Measurements from ENCODE around the gene STIM1.
"Not testable (repeated sequence)": the region's sequence is repeated elsewhere in the genome, so short reads cannot be mapped to it uniquely, and the experiment has no call there.

The STIM1 gene

DNA sequence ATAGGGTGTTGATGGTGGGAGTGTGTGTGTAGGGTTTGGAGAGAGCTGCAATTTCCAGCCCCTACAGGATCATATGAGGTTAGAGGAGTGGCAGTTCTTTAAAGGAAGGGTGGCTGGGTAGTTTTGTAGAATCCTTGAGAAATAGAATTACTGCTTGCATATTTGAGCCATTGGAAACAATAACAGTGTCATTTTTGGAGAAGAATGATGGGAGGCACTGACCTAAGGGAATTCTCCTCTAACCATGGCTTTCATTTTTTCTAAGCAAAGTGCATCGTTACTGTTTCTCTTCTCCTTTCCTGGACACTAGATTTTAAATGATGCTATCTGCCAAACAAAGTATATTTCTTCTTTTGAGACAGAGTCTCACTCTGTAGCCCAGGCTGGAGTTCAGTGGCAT lies 172.3 kb downstream of the STIM1 start:
- DNase-seq (ENCODE audit: low read depth) = no peak

DNA sequence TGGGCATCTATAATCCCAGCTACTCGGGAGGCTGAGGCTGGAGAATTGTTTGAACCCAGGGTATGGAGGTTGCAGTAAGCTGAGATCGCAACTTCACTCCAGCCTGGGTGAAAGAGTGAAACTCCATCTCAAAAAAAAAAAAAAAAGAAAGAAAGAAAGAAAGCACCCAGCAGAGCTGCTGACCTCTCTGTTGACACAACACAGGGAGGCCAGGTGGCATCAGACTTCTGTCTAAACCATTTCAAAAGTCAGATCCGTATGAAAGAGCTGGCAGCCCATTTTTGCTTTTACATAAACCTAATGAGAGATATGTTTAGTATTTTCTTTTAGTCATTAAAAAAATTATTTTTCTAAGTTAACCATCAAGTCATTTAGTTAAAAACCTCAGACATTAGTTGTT lies 174.7 kb downstream of the STIM1 start:
- DNase-seq (ENCODE audit: low read depth) = no peak

DNA sequence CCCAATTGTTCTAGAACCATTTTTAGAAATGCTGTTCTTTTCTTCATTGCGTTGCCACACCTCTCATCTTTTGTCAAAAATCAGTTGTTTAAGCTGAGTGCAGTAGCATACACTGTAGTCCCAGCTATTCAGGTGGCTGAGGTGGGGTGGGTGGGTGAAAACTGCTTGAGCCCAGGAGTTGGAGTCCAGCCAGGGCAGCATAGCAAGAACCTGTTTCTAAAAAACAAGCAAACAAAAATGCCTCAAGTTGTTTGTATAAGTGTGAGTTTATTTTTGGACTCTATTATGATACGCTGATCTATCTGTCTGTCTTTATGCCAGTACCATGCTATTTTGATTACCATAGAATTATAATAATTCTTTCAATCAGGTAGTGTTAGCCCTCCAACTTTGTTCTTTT lies 176.6 kb downstream of the STIM1 start:
- DNase-seq (ENCODE audit: low read depth) = no peak

DNA sequence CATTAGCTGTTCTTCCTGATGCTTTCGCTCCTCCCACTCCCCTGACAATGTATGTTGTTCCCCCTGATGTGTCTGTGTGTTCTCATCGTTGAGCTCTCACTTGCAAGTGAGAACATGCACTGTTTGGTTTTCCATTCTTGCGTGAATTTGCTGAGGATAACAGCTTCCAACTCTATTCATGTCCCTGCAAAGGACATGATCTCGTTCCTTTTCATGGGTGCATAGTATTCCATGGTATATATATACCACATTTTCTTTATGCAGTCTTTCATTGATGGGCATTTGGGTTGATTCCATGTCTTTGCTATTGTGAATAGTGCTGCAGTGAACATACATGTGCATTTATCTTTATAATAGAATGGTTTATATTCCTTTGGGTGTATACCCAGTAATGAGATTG lies 180.5 kb downstream of the STIM1 start:
- DNase-seq (ENCODE audit: low read depth) = no peak

DNA sequence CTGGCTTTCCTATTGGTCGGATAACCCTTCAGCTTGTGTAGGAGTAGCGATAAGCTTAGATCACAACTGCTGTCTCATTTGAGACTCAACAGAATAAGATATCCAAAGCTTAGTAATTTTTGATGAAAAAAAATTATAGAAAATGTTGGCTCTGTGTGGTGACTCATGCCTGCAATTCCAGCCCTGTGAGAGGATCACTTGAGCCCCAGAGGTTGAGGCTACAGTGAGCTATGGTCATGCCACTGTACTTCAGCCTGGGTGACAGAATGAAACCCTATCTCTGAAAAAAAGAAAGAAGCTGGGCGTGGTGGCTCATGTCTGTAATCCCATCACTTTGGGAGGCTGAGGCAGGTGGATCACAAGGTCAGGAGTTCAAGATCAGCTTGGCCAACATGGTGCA lies 183.5 kb downstream of the STIM1 start:
- DNase-seq (ENCODE audit: low read depth) = no peak

DNA sequence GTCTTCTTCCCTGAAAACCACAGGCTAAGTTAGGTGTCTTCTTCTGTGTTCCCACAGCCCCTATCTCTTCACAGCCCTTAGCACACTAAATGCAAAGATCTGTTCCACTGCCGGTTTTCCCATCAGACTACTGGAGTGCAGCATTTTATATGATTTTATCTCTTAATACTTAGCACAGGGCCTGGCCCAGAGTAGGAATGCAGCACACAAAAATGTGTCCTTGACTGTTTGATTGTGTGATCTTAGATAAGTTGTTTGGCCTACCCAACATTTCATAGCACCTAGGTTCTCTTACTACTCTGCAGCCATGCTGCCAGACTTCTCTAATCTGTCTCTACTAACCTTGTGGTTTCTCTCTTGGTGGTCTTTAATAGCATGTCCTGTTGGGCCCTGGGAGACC lies 185.0 kb downstream of the STIM1 start:
- no peak for DNase-seq (ENCODE audit: low read depth)

DNA sequence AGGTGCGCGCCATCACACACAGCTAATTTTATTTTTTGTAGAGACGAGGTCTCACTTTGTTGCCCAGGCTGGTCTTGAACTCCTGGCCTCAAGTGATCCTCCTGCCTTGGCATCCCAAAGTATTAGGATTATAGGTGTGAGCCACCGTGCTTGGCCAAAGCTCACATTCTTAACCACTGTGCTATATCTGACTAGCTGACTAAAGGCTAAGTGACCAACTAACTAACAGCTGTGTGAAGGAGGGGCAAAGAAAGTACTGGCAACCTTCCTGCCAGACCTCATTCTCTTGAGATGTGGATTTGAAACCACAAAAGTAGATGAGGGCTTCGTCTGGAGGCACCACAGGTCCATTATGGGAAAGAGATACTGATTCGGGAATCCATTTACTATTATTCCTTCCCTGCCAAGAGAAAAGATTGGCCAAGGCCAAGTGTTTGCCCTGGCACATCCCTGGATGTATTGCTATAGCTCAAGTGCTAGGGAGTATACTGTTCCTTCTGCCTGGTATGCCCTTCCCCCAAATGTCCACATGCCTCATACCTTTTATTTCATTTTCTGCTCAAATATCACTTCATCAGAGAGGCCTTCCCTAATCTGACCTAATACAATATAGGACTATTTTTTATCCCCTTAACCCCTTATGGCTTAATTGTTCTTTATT lies 186.4 kb downstream of the STIM1 start:
- DNase-seq (ENCODE audit: low read depth) = no peak

DNA sequence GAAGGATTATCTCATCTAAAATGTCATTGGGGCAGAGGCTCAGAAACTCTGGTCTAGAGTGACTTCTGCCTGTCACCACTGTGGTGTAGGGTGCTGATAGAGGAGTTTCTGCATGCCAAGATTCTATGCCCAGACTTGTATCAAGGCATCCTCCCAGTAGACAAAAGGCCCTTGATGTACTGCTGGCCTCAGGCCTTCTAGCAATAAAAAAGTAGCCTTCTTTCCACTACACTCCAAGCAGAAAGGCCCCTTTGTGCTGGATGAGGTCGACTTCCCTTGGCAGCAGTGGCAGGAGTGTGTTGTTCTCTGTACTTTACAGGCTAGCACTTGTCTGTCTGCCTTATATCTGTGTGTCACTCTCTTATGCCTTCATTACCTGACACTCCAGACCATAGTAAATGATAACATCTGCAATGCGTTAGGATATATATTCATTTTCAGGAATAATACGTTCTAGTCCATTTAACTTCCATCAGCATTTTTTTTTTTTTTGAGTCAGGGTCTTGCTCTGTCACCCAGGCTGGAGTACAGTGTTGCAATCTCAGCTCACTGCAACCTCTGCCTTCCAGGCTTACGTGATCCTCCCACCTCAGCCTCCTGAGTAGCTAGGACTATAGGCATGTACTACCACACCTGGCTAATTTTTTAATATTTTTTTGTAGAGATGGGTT lies 189.6 kb downstream of the STIM1 start:
- no peak for DNase-seq (ENCODE audit: low read depth)

DNA sequence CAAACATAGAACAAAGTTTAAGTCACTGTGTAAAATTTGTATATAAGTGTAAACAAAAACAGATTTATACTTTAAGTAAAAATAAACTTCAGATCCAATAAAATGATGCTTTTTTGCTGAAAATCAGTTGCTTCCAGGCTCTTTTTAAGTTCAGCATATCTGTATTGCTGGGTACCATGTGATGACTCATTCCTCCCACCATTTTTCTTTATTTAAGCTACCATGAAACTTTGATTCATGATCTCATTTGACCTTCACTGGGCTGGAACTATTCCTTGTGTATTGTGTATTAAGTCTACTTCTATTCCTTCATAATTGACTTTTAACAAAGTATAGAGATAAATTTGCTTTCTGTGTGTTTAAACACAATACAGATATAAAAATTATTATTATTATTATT lies 192.9 kb downstream of the STIM1 start:
- no peak for DNase-seq (ENCODE audit: low read depth)

DNA sequence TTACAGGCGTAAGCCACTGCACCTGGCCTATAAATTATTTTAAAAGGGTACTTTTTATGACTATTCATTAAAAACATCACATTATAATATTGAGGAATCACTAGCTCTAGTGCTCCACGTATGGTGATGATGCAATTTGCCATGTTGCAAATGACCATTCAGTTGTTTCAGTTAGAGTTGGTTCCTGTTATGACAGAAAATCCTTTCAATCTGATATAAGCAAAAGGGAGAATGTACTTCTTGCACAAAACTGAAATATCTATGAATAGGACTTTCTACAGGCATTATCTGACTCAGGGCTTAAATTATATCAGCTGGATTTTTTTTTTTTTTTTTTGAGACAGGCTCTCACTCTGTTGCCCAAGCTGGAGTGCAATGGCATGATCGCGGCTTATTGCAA lies 193.5 kb downstream of the STIM1 start:
- DNase-seq (ENCODE audit: low read depth) = no peak

DNA sequence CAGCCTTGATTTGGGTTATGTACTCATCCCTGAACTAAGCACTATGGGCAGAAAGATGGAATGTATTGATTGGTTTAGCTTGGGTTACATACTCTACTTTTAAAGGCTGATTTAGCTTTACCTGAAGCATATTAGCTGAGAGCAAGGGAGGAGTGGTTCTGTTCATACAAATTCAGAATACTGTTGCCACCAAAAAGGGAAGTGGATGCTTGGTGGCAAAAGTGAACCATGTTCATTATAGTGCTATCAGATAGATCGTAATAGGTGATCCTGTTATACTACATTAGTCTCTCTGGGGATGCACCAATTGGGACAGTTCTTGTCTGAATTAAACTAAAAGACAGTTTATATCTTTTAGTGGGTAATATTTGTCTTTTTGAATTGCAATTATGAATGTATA lies 194.7 kb downstream of the STIM1 start:
- no peak for DNase-seq (ENCODE audit: low read depth)

DNA sequence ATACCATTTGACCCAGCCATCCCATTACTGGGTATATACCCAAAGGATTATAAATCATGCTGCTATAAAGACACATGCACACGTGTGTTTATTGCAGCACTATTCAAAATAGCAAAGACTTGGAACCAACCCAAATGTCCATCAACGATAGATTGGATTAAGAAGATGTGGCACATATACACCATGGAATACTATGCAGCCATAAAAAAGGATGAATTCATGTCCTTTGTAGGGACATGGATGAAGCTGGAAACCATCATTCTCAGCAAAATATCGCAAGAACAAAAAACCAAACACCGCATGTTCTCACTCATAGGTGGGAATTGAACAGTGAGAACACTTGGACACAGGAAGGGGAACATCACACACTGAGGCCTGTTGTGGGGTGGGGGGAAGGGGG lies 197.7 kb downstream of the STIM1 start:
- not testable (repeated sequence) for DNase-seq (ENCODE audit: low read depth)

DNA sequence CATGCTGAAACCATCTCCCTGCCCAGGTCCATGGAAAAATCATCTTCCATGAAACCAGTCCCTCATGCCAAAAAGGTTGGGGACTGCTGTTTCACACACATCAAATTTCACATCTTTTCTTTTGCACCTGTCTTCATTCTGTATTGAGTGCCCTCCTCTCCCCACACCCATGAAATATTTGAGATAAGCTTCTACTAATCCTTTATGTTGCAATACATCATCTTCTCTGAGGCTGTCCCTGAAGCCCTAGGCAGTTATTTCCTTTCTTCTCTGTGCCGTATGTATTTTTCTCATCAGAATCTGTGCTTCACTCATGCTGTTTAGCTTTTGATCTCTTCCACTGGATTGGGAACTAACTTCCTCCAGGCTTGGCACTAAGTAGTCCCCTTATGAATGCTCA lies 199.2 kb downstream of the STIM1 start:
- no peak for DNase-seq (ENCODE audit: low read depth)

DNA sequence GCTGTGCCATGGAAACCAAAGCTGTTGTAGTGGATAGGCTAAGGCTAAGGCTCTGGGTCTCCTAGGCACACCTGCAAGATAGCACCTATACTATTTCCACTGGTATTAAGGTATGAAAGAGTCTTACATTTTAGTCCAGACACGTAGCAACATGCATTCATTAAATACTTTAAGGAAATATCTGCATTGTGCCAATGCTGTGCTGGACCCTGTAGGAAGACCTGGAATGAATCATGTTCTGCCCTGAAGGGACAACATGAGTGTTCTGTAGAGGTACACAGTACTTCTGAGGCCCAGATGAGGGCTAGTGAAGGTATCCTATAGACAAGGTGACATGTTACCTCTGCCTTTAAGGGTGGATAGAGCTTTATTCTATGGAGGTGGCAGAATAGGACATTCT lies 204.0 kb downstream of the STIM1 start:
- DNase-seq (ENCODE audit: low read depth) = no peak

DNA sequence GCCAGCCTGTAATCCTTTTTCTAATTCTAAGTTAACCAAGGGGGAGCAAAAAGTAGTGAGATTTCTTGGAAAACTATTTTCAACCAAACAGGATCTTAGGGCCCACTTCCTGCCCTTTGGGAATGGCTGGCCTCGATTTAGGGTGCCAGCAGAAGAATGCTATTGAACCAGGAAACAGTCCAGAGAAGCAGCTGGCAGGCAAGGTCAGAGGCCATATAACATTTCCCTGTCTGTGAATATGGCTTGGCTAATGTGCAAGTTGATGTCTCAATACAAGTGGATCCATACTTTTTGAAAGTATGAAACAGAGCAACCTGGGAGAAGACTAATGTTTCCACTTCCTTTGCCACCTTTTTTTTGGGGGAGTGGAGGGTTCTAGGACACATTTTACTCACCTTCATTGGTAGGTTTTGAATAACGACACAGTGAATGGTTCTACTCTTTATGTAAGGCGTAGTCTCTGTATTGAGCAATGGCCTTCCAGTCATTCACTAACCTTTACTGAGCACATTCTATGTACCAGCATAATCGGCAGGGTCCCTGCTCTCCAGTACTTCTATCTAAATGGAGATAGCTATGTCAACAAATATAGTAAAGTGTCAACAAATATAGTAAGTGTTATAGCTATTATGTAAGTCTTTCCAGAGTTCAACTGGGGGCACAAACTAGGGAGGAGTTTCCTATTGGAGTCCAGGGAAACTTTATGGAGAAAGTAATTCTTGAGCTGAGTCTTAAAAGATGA lies 204.9 kb downstream of the STIM1 start:
- no peak for DNase-seq (ENCODE audit: low read depth)

DNA sequence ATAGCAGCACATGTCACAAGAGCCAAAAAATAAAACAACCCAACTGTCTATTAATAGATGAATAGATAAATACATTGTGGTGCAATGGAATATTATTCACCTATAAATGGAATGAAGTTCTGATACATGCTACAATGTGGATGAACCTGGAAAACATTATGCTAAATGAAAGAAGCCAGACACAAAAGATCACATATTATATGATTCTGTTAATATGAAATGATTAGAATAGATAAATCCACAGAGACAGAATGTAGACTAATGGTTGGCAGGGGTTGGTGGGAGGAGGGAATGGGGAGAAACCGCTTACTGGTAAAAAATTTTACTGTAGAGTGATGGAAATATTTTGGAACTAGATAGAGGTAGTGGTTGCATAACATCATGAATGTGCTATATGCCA lies 206.2 kb downstream of the STIM1 start:
- DNase-seq (ENCODE audit: low read depth) = no peak

DNA sequence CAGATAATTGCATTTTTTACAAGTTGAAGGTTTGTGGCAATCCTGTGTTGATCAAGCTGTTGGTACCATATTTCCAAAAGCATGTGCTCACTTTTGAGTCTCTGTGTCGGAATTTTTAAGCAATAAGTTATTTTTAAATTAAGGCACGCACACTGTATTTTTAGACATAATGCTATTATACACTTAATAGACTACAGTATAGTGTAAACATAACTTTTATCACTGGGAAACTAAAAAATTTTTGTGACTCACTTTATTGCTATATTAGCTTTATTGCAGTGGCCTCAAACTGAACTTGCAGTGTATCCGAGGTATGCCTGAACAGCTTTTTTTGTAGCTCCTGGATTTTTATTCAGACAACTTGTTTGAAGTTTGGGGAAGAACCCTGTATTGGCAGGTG lies 207.9 kb downstream of the STIM1 start:
- no peak for DNase-seq (ENCODE audit: low read depth)

DNA sequence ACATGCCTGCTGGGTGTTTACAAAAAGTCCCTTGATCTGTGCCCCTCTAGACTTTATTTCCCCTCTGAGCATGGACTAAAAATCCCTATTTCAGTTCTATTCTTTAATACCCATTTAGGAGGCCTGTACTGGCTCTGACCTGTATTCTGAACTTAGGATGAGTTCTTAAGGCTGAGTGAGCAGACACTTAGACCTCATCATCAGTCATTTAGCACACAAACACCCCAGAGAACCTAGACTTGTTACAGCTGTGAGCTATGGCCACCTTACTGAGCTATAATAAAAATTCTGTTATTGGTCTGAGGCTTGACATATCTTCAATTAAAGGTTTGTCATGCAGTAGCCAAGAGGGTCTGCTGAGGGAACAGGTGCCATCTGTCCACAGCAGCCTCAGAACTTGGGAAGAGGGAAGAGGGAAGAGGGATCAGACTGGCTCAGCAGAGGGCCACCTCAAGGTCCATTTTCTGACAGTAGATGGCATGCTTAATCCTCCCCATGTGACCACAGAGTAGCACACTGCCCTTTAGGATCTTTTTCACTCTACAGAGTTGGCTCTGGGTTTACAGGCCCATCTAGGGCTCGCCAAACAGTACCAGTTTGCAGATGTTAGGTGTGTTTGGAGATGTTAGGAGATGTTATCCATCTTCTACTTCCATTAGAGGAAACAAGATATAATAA lies 209.0 kb downstream of the STIM1 start:
- DNase-seq (ENCODE audit: low read depth) = no peak

DNA sequence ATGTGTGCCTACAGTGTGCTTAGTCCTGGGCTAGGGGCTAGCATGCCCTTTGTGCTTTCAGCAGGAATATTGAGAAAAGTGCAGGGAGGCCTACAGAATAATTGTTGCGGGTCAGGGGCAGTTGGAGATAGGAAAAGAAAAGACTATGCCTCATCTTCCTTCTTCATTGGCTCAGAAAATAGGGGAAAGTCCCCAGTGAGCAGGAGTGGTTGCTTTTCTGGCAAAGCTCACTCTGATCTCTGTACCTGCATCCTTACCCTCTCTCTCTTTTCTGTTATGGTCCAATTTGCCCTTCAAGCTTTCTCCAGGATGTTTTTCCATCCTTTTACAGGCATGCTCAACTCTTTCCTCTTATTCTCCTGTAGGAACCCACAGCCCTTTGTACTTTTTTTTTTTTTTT lies 209.6 kb downstream of the STIM1 start:
- no peak for DNase-seq (ENCODE audit: low read depth)

DNA sequence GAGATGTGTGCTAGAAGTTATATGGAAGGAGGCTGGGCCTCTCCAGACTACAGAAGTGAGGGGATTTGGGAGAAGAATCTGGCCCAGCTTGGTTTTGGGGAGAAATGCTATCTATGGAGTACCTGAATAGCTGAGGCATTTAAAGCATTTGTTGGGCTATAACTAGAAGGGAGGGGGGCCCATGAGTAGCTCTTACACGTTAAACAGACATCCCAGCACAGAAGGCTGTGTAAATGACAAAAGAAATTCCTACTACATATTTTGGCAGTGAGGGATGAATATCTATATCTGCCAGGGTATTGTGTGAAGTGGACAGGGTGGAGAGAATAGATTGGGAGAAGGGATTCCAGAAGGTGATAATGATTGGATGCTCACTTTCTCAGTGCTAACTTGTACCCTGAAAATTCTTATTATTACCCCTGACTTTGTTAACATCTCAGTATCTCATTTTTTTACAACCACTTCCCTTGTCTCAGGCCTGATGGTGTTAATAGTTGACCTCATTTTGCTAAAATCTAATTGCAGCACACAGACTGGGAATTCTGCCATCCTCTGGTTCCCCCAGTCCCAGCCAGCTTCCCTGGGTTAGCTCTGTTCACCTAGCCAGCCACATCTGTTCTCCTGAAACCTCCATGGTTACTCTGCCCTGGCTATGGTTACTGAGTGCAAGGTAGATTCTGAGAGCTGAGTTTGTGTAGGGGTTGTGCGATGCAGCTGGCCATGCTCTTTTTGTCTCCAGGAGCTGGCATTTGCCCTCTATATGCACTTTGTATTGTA lies 210.3 kb downstream of the STIM1 start:
- DNase-seq (ENCODE audit: low read depth) = no peak

DNA sequence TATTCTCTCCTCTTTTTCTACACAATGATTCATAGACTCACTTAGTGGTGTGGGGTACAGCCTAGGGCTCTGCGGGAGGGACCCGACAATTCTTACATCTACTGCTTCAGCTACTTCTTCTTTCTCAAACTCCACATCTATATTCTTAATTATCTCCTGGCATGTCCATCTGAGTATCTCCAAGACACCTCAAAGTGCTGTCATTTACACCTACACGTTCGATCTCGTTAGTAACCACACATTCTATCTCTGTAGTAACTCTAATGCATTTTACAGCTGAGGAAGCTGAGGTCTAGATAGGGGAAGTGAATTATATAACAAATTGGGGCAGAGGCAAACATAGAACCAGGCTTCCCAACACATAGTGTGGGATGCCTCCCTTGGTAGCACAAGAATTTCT lies 211.4 kb downstream of the STIM1 start:
- DNase-seq (ENCODE audit: low read depth) = no peak

DNA sequence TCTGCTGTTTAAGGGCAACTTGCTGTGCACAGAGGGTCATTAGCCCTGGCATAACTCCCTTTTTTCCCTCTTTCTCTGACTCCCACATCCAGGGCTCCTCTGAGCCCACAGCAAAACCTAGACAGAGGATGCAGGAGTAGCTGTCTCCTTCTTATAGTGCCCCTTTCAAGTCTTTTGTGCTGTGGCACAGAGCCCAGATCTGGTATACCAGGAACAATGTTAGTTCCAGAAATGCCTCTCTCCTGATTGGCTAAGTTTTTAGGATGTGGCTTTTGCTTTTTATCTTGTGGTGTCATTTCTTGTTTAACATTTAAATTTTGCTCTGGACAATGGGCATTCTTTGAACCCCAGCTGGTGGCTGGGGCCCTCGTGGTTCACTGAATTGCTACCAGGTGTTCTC lies 213.5 kb downstream of the STIM1 start:
- DNase-seq (ENCODE audit: low read depth) = no peak

All from stimulated activated CD8-positive, alpha-beta memory T cell treated with anti-CD3 and anti-CD28 coated beads, Interleukin-12 subunit alpha, Interleukin-12 subunit beta, amount 100 ng/mL, for 4 hours (primary cell).